ENCODE data around the gene TJP2. TPM values are rescaled to one million over a fixed set of nuclear protein-coding genes. Genes with fewer than 3 reads are reported as not detected.

TJP2 gene
- total RNA-seq, 1 experiment from 2014 or later: 155 TPM

DNA sequence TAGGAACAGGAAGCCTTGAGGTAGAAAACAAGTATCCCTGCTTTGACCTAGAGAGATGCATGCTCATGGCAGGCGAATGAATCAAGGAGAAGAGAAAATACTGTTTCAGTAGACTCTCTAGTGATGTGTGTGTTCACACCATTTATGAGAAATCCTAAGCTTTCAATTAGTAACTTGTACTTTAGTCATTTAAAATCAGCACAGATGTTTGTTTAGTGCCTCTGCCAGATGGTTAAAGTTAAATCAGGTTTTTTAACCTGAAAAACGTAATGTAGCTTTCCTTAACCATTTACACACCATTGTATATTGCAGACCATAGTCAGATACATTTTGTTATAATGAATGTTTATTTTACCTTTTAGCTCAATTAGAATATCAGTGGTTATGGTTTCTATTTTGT is 5.0 kb downstream of the TJP2 start (continued):
- TF ChIP-seq, protein P1, sequence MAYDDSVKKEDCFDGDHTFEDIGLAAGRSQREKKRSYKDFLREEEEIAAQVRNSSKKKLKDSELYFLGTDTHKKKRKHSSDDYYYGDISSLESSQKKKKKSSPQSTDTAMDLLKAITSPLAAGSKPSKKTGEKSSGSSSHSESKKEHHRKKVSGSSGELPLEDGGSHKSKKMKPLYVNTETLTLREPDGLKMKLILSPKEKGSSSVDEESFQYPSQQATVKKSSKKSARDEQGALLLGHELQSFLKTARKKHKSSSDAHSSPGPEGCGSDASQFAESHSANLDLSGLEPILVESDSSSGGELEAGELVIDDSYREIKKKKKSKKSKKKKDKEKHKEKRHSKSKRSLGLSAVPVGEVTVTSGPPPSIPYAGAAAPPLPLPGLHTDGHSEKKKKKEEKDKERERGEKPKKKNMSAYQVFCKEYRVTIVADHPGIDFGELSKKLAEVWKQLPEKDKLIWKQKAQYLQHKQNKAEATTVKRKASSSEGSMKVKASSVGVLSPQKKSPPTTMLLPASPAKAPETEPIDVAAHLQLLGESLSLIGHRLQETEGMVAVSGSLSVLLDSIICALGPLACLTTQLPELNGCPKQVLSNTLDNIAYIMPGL (CRISPR knock-in tag; IDR thresholded peaks at IDR 0.05): no peak
- TF ChIP-seq NFYB (CRISPR knock-in tag; conservative IDR thresholded peaks at IDR 0.05; ENCODE audit: low read depth) (no peak), GRHL2 (CRISPR knock-in tag; IDR thresholded peaks at IDR 0.05; ENCODE audit: insufficient replicate concordance, severe bottlenecking) (no peak), ZBTB21 (CRISPR knock-in tag; IDR thresholded peaks at IDR 0.05; ENCODE audit: borderline replicate concordance) (no peak), MXD4 (CRISPR knock-in tag; IDR thresholded peaks at IDR 0.05; ENCODE audit: borderline replicate concordance) (no peak), ZNF671 (CRISPR knock-in tag; IDR thresholded peaks at IDR 0.05) (no peak), NR2C2 (CRISPR knock-in tag; IDR thresholded peaks at IDR 0.05) (no peak), JAZF1 (CRISPR knock-in tag; IDR thresholded peaks at IDR 0.05) (no peak)
- TF ChIP-seq, protein P2, sequence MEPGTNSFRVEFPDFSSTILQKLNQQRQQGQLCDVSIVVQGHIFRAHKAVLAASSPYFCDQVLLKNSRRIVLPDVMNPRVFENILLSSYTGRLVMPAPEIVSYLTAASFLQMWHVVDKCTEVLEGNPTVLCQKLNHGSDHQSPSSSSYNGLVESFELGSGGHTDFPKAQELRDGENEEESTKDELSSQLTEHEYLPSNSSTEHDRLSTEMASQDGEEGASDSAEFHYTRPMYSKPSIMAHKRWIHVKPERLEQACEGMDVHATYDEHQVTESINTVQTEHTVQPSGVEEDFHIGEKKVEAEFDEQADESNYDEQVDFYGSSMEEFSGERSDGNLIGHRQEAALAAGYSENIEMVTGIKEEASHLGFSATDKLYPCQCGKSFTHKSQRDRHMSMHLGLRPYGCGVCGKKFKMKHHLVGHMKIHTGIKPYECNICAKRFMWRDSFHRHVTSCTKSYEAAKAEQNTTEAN (CRISPR knock-in tag; IDR thresholded peaks at IDR 0.05): no peak
- TF ChIP-seq, protein P3, sequence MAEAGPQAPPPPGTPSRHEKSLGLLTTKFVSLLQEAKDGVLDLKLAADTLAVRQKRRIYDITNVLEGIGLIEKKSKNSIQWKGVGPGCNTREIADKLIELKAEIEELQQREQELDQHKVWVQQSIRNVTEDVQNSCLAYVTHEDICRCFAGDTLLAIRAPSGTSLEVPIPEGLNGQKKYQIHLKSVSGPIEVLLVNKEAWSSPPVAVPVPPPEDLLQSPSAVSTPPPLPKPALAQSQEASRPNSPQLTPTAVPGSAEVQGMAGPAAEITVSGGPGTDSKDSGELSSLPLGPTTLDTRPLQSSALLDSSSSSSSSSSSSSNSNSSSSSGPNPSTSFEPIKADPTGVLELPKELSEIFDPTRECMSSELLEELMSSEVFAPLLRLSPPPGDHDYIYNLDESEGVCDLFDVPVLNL (CRISPR knock-in tag; IDR thresholded peaks at IDR 0.05; ENCODE audit: borderline replicate concordance, low read depth): no peak
- TF ChIP-seq, protein P4, sequence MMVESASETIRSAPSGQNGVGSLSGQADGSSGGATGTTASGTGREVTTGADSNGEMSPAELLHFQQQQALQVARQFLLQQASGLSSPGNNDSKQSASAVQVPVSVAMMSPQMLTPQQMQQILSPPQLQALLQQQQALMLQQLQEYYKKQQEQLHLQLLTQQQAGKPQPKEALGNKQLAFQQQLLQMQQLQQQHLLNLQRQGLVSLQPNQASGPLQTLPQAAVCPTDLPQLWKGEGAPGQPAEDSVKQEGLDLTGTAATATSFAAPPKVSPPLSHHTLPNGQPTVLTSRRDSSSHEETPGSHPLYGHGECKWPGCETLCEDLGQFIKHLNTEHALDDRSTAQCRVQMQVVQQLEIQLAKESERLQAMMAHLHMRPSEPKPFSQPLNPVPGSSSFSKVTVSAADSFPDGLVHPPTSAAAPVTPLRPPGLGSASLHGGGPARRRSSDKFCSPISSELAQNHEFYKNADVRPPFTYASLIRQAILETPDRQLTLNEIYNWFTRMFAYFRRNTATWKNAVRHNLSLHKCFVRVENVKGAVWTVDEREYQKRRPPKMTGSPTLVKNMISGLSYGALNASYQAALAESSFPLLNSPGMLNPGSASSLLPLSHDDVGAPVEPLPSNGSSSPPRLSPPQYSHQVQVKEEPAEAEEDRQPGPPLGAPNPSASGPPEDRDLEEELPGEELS (CRISPR knock-in tag; IDR thresholded peaks at IDR 0.05): no peak
- TF ChIP-seq, protein P5, sequence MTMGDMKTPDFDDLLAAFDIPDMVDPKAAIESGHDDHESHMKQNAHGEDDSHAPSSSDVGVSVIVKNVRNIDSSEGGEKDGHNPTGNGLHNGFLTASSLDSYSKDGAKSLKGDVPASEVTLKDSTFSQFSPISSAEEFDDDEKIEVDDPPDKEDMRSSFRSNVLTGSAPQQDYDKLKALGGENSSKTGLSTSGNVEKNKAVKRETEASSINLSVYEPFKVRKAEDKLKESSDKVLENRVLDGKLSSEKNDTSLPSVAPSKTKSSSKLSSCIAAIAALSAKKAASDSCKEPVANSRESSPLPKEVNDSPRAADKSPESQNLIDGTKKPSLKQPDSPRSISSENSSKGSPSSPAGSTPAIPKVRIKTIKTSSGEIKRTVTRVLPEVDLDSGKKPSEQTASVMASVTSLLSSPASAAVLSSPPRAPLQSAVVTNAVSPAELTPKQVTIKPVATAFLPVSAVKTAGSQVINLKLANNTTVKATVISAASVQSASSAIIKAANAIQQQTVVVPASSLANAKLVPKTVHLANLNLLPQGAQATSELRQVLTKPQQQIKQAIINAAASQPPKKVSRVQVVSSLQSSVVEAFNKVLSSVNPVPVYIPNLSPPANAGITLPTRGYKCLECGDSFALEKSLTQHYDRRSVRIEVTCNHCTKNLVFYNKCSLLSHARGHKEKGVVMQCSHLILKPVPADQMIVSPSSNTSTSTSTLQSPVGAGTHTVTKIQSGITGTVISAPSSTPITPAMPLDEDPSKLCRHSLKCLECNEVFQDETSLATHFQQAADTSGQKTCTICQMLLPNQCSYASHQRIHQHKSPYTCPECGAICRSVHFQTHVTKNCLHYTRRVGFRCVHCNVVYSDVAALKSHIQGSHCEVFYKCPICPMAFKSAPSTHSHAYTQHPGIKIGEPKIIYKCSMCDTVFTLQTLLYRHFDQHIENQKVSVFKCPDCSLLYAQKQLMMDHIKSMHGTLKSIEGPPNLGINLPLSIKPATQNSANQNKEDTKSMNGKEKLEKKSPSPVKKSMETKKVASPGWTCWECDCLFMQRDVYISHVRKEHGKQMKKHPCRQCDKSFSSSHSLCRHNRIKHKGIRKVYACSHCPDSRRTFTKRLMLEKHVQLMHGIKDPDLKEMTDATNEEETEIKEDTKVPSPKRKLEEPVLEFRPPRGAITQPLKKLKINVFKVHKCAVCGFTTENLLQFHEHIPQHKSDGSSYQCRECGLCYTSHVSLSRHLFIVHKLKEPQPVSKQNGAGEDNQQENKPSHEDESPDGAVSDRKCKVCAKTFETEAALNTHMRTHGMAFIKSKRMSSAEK (CRISPR knock-in tag; IDR thresholded peaks at IDR 0.05; ENCODE audit: borderline replicate concordance): no peak

DNA sequence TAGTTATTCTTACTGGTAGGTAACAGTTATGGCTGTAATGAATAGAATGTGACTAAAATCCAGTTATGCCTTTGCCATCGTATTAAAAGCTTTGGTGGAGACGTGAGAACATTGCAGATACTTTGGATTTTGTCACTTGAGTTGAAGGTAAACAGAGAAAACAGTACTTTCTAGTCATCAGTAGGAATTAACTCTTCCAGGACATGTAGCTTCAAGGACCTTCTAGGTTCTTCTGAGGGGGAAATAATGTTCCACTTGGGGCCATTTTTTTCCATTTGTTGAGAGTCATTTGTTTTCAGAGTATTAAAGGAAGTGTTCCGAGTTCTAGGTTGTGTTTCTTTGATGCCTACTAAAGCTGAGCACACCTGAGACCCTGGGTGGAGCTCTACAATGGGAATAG is 6.1 kb downstream of the TJP2 start:
- peaks cover 49% of the 10 kb centered on the region for H3K4me1 Mint-ChIP-seq
- peaks cover 3% of the 10 kb centered on the region; the same call in 1 of the 2 replicates for H3K9me3 Mint-ChIP-seq
- ATAC-seq (no peak), DNase-seq (ENCODE audit: low spot score) (no peak)
- H3K27me3 Mint-ChIP-seq (ENCODE audit: low read depth): no peaks in the 10 kb centered on the region
- H3K4me3 Mint-ChIP-seq: no peak overlapping the region
- ChIA-PET CTCF (interaction anchor here (0.7 to 1.6 kb wide), 4 partner anchors 12 to 43 kb away, joined by 3 to 8 read pairs (median 5); no protein-coding TSS in a partner anchor), POLR2A (no interaction called here)
- H3K27ac Mint-ChIP-seq: peak overlapping the region; percentile 72
- H3K36me3 Mint-ChIP-seq: peaks cover 22% of the 10 kb centered on the region
- TF ChIP-seq, protein P6, sequence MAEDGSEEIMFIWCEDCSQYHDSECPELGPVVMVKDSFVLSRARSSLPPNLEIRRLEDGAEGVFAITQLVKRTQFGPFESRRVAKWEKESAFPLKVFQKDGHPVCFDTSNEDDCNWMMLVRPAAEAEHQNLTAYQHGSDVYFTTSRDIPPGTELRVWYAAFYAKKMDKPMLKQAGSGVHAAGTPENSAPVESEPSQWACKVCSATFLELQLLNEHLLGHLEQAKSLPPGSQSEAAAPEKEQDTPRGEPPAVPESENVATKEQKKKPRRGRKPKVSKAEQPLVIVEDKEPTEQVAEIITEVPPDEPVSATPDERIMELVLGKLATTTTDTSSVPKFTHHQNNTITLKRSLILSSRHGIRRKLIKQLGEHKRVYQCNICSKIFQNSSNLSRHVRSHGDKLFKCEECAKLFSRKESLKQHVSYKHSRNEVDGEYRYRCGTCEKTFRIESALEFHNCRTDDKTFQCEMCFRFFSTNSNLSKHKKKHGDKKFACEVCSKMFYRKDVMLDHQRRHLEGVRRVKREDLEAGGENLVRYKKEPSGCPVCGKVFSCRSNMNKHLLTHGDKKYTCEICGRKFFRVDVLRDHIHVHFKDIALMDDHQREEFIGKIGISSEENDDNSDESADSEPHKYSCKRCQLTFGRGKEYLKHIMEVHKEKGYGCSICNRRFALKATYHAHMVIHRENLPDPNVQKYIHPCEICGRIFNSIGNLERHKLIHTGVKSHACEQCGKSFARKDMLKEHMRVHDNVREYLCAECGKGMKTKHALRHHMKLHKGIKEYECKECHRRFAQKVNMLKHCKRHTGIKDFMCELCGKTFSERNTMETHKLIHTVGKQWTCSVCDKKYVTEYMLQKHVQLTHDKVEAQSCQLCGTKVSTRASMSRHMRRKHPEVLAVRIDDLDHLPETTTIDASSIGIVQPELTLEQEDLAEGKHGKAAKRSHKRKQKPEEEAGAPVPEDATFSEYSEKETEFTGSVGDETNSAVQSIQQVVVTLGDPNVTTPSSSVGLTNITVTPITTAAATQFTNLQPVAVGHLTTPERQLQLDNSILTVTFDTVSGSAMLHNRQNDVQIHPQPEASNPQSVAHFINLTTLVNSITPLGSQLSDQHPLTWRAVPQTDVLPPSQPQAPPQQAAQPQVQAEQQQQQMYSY (CRISPR knock-in tag; IDR thresholded peaks at IDR 0.05): no peak
- TF ChIP-seq ZNF423 (CRISPR knock-in tag; IDR thresholded peaks at IDR 0.05) (no peak), ETV6 (CRISPR knock-in tag; IDR thresholded peaks at IDR 0.05) (no peak), ZNF416 (CRISPR knock-in tag; IDR thresholded peaks at IDR 0.05) (no peak)
- TF ChIP-seq, protein P7, sequence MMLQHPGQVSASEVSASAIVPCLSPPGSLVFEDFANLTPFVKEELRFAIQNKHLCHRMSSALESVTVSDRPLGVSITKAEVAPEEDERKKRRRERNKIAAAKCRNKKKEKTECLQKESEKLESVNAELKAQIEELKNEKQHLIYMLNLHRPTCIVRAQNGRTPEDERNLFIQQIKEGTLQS (CRISPR knock-in tag; conservative IDR thresholded peaks at IDR 0.05): no peak
- TF ChIP-seq, protein P8, sequence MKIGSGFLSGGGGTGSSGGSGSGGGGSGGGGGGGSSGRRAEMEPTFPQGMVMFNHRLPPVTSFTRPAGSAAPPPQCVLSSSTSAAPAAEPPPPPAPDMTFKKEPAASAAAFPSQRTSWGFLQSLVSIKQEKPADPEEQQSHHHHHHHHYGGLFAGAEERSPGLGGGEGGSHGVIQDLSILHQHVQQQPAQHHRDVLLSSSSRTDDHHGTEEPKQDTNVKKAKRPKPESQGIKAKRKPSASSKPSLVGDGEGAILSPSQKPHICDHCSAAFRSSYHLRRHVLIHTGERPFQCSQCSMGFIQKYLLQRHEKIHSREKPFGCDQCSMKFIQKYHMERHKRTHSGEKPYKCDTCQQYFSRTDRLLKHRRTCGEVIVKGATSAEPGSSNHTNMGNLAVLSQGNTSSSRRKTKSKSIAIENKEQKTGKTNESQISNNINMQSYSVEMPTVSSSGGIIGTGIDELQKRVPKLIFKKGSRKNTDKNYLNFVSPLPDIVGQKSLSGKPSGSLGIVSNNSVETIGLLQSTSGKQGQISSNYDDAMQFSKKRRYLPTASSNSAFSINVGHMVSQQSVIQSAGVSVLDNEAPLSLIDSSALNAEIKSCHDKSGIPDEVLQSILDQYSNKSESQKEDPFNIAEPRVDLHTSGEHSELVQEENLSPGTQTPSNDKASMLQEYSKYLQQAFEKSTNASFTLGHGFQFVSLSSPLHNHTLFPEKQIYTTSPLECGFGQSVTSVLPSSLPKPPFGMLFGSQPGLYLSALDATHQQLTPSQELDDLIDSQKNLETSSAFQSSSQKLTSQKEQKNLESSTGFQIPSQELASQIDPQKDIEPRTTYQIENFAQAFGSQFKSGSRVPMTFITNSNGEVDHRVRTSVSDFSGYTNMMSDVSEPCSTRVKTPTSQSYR (CRISPR knock-in tag; IDR thresholded peaks at IDR 0.05): no peak
